ENCODE results near the gene NAV3. TPM values are rescaled to one million over a fixed set of nuclear protein-coding genes. Genes with fewer than 3 reads are reported as not detected.

NAV3 gene
- total RNA-seq, 1 donor from 2014 or later = 11.4 TPM

GRCh38 chr12:78085542-78086182 lies 255.0 kb downstream of the NAV3 start:
- Mint-ChIP-seq H3K36me3 (no peaks in the 10 kb centered on the region), H3K9me3 (no peaks in the 10 kb centered on the region), H3K4me3 (no peak overlapping the region), H3K27me3 (ENCODE audit: insufficient read depth, low read depth) (no peaks in the 10 kb centered on the region), H3K27ac (no peak overlapping the region), H3K4me1 (no peaks in the 10 kb centered on the region)
- no peak overlapping the region for H3K9ac ChIP-seq
- H4K20me1 ChIP-seq (ENCODE audit: low read depth) = no peaks in the 10 kb centered on the region
- H3K4me3 ChIP-seq = no peak overlapping the region
- no peak overlapping the region for H2AFZ ChIP-seq (replicated peaks)
- no peak overlapping the region for H3K4me2 ChIP-seq
- H3F3A ChIP-seq (ENCODE audit: low read depth) = no peaks in the 10 kb centered on the region
- no peaks in the 10 kb centered on the region for H3K4me1 ChIP-seq
- no peaks in the 10 kb centered on the region for H3K9me3 ChIP-seq (ENCODE audit: low read depth)
- no peaks in the 10 kb centered on the region for H3K36me3 ChIP-seq
- H3K79me2 ChIP-seq (ENCODE audit: low read depth) = no peaks in the 10 kb centered on the region
- TF ChIP-seq EZH2 (IDR thresholded peaks at IDR 0.05) (no peak), CTCF (IDR thresholded peaks at IDR 0.05) (no peak), EZH2phosphoT487 (IDR thresholded peaks at IDR 0.05) (no peak)
- H3K27ac ChIP-seq = no peak overlapping the region
- H3K27me3 ChIP-seq = no peaks in the 10 kb centered on the region
- DNase-seq (ENCODE audit: low spot score) = no peak

- H3K4me1 ChIP-seq = no peaks in the 10 kb centered on the region
- H3K4me2 ChIP-seq = no peak overlapping the region
- H3K79me2 ChIP-seq (ENCODE audit: low read depth) = no peaks in the 10 kb centered on the region
- H3K4me1 Mint-ChIP-seq = no peaks in the 10 kb centered on the region
- H3K4me3 ChIP-seq = no peak overlapping the region
- no peak overlapping the region for H3K4me3 Mint-ChIP-seq
- H3K9me3 Mint-ChIP-seq = no peaks in the 10 kb centered on the region
- H4K20me1 ChIP-seq (ENCODE audit: low read depth) = no peaks in the 10 kb centered on the region
- H3K27me3 ChIP-seq = no peaks in the 10 kb centered on the region
- TF ChIP-seq EZH2phosphoT487 (IDR thresholded peaks at IDR 0.05) (no peak), EZH2 (IDR thresholded peaks at IDR 0.05) (no peak), CTCF (IDR thresholded peaks at IDR 0.05) (peak; percentile 19)
- no peaks in the 10 kb centered on the region for H3K36me3 Mint-ChIP-seq
- H3K36me3 ChIP-seq = no peaks in the 10 kb centered on the region
- H3K27ac Mint-ChIP-seq = no peak overlapping the region
- H3F3A ChIP-seq (ENCODE audit: low read depth) = no peaks in the 10 kb centered on the region
- H3K27ac ChIP-seq = no peak overlapping the region
- H3K9me3 ChIP-seq (ENCODE audit: low read depth) = no peaks in the 10 kb centered on the region
- H3K27me3 Mint-ChIP-seq (ENCODE audit: insufficient read depth, low read depth) = no peaks in the 10 kb centered on the region
- no peak for DNase-seq (ENCODE audit: low spot score)
- no peak overlapping the region for H3K9ac ChIP-seq
- H2AFZ ChIP-seq (replicated peaks) = no peak overlapping the region
Observed at GRCh38 chr12:78086553-78087362, 256.1 kb downstream of the NAV3 start.

- Histone ChIP-seq H4K20me1 (ENCODE audit: low read depth) (no peaks in the 10 kb centered on the region), H3K4me3 (no peak overlapping the region), H3K4me2 (no peak overlapping the region), H3F3A (ENCODE audit: low read depth) (no peaks in the 10 kb centered on the region), H3K36me3 (no peaks in the 10 kb centered on the region), H3K9me3 (ENCODE audit: low read depth) (no peaks in the 10 kb centered on the region), H2AFZ (replicated peaks) (no peak overlapping the region), H3K4me1 (no peaks in the 10 kb centered on the region), H3K27me3 (no peaks in the 10 kb centered on the region), H3K79me2 (ENCODE audit: low read depth) (no peaks in the 10 kb centered on the region), H3K27ac (no peak overlapping the region), H3K9ac (no peak overlapping the region)
- Mint-ChIP-seq H3K36me3 (no peaks in the 10 kb centered on the region), H3K27me3 (ENCODE audit: insufficient read depth, low read depth) (no peaks in the 10 kb centered on the region), H3K4me3 (no peak overlapping the region), H3K4me1 (no peaks in the 10 kb centered on the region), H3K9me3 (no peaks in the 10 kb centered on the region), H3K27ac (no peak overlapping the region)
- no peak for TF ChIP-seq CTCF (IDR thresholded peaks at IDR 0.05)
- no peak for DNase-seq (ENCODE audit: low spot score)
Observed at GRCh38 chr12:78087363-78087675, 256.6 kb downstream of the NAV3 start.

Measured in neural progenitor cell (in vitro differentiated cells).